Nephron progenitor cell (in vitro differentiated cells): Measurements from ENCODE around the gene ZNF805.
"Not testable (repeated sequence)": the region's sequence is repeated elsewhere in the genome, so short reads cannot be mapped to it uniquely, and the experiment has no call there.

Experiments used
- DNase-seq: peaks from one replicate; pipeline ENCODE4 v3.0.0; 2021
- H3K27ac Mint-ChIP-seq: 2 replicates; pipeline ENCODE4 v1.8.0; 2021; ENCODE audit warnings: mild to moderate bottlenecking, moderate library complexity, mixed read lengths
- H3K27me3 Mint-ChIP-seq: 2 replicates; pipeline ENCODE4 v1.8.0; 2021; ENCODE audit warnings: mild to moderate bottlenecking, low read depth, mixed read lengths; ENCODE audit not compliant: poor library complexity
- H3K36me3 Mint-ChIP-seq: 2 replicates; pipeline ENCODE4 v1.8.0; 2021; ENCODE audit warnings: low read depth, mixed read lengths
- H3K4me1 Mint-ChIP-seq: 2 replicates; pipeline ENCODE4 v1.8.0; 2021; ENCODE audit warnings: mixed read lengths
- H3K4me3 Mint-ChIP-seq: 2 replicates; pipeline ENCODE4 v1.8.0; 2021; ENCODE audit warnings: mild to moderate bottlenecking, moderate library complexity, mixed read lengths
- H3K9me3 Mint-ChIP-seq: 2 replicates; pipeline ENCODE4 v1.8.0; 2021; ENCODE audit warnings: mild to moderate bottlenecking, moderate library complexity, mixed read lengths
- CTCF ChIP-seq: fragments of 200-600 bp; sonication (generic); IDR thresholded peaks from 2 replicates; pipeline ENCODE4 v1.5.0; 2021; ENCODE audit warnings: antibody characterized with exemption

Gene ZNF805

GRCh38 chr19:57240311-57241090 lies at the start of gene ZNF805:
TSS of gene ZNF805 (plus strand) at chr19:57240632. CDS start at chr19:57240892, 260 bp downstream.
- Mint-ChIP-seq H3K9me3 (peaks cover 3% of the 10 kb centered on the region), H3K36me3 (peaks cover 18% of the 10 kb centered on the region), H3K27ac (peak within 1 kb of the TSS; percentile 98), H3K27me3 (peaks cover 15% of the 10 kb centered on the region), H3K4me3 (peak within 1 kb of the TSS; percentile 93), H3K4me1 (peaks cover 16% of the 10 kb centered on the region)
- DNase-seq, result peak; percentile 94
- no peak for TF ChIP-seq CTCF

- peak; percentile 87 for DNase-seq
- H3K36me3 Mint-ChIP-seq, result peaks cover 66% of the 10 kb centered on the region
- peaks cover 27% of the 10 kb centered on the region for H3K4me1 Mint-ChIP-seq
- peaks cover 55% of the 10 kb centered on the region for H3K9me3 Mint-ChIP-seq
- H3K4me3 Mint-ChIP-seq, result peak within 1 kb of the TSS; percentile 97
- no peak for TF ChIP-seq CTCF
- H3K27me3 Mint-ChIP-seq, result peaks cover 13% of the 10 kb centered on the region
- peak within 1 kb of the TSS; percentile 93 for H3K27ac Mint-ChIP-seq
Observed at GRCh38 chr19:57191141-57192076, 49.0 kb upstream of the ZNF805 start, which contains the start of gene ZNF264. TSS of gene ZNF264 (plus strand) at chr19:57191500. CDS start at chr19:57191914, 414 bp downstream.

- H3K4me3 Mint-ChIP-seq, result peak overlapping the region; percentile 97
- H3K27ac Mint-ChIP-seq, result peak overlapping the region; percentile 68
- peaks cover 73% of the 10 kb centered on the region for H3K36me3 Mint-ChIP-seq
- no peak for TF ChIP-seq CTCF
- peaks cover 54% of the 10 kb centered on the region for H3K9me3 Mint-ChIP-seq
- H3K4me1 Mint-ChIP-seq, result peaks cover 27% of the 10 kb centered on the region
- DNase-seq, result peak; percentile 3
- H3K27me3 Mint-ChIP-seq, result peaks cover 13% of the 10 kb centered on the region
Observed at GRCh38 chr19:57192077-57192420, 48.4 kb upstream of the ZNF805 start.

- no peak for DNase-seq
- Mint-ChIP-seq H3K27me3 (peaks cover 13% of the 10 kb centered on the region), H3K4me3 (peak overlapping the region; percentile 97), H3K36me3 (peaks cover 82% of the 10 kb centered on the region), H3K27ac (no peak overlapping the region), H3K9me3 (peaks cover 44% of the 10 kb centered on the region), H3K4me1 (peaks cover 27% of the 10 kb centered on the region)
- no peak for TF ChIP-seq CTCF
Observed at GRCh38 chr19:57192993-57193392, 47.4 kb upstream of the ZNF805 start.

GRCh38 chr19:57197874-57198273 lies 42.6 kb upstream of the ZNF805 start:
- not testable (repeated sequence) for H3K4me3 Mint-ChIP-seq, H3K9me3 Mint-ChIP-seq, DNase-seq, H3K27ac Mint-ChIP-seq, H3K27me3 Mint-ChIP-seq
- Mint-ChIP-seq H3K36me3 (peaks cover 99% of the 10 kb centered on the region), H3K4me1 (peaks cover 14% of the 10 kb centered on the region)

- H3K27me3 Mint-ChIP-seq, result peaks cover 8% of the 10 kb centered on the region
- TF ChIP-seq CTCF, result no peak
Observed at GRCh38 chr19:57202160-57202559, 38.3 kb upstream of the ZNF805 start.

More at GRCh38 chr19:57202160-57202559, 38.3 kb upstream of the ZNF805 start:
- Mint-ChIP-seq H3K27ac (no peak overlapping the region), H3K36me3 (peaks cover 90% of the 10 kb centered on the region), H3K4me1 (no peaks in the 10 kb centered on the region), H3K4me3 (no peak overlapping the region), H3K9me3 (peaks cover 5% of the 10 kb centered on the region)
- no peak for DNase-seq
